Fibroblast of lung (primary cell): ENCODE data around the gene SLC51B. TPM values are rescaled to one million over a fixed set of nuclear protein-coding genes. Genes with fewer than 3 reads are reported as not detected.

Experiments
- DNase-seq, 2 donors: peaks; one replicate each; pipeline versions ENCODE4 v3.0.0 to v3.0.0-alpha.2; 2010; ENCODE audit warnings: low read depth in 2 of 2
- H2AFZ ChIP-seq: 2 replicates; pipeline ENCODE4 v1.5.1; 2012; ENCODE audit warnings: low read length, control low read depth, inconsistent platforms
- H3K27ac ChIP-seq: 2 replicates; pipeline ENCODE4 v1.5.1; 2011; ENCODE audit warnings: low read length, control low read depth; ENCODE audit not compliant: insufficient read depth
- H3K27me3 ChIP-seq: 2 replicates; pipeline ENCODE4 v1.5.1; 2011; ENCODE audit warnings: mild to moderate bottlenecking, low read length; ENCODE audit not compliant: control insufficient read depth, insufficient read depth
- H3K36me3 ChIP-seq: 2 replicates; pipeline ENCODE4 v1.5.1; 2011; ENCODE audit warnings: low read length; ENCODE audit not compliant: control insufficient read depth, insufficient read depth
- H3K4me1 ChIP-seq: 2 replicates; pipeline ENCODE4 v1.5.1; 2011; ENCODE audit warnings: low read length; ENCODE audit not compliant: control insufficient read depth, insufficient read depth; ENCODE audit errors: extremely low read depth
- H3K4me2 ChIP-seq: 2 replicates; pipeline ENCODE4 v1.5.1; 2011; ENCODE audit warnings: low read length, control low read depth; ENCODE audit not compliant: insufficient read depth; ENCODE audit errors: extremely low read depth
- H3K4me3 ChIP-seq, 4 experiments: fragments of 200-600 bp in 1 of 4; sonication (generic) in 1 of 4; replicated peaks in 1 of 4; 2 replicates each; pipeline ENCODE4 v1.5.1; 2011 to 2016; ENCODE audit warnings: low read length in 4 of 4, low read depth in 3 of 4, mild to moderate bottlenecking in 3 of 4, control low read depth in 2 of 4, inconsistent platforms in 1 of 4, mixed read lengths in 1 of 4; ENCODE audit not compliant: insufficient read depth in 1 of 4; ENCODE audit errors: control extremely low read depth in 1 of 4
- H3K79me2 ChIP-seq: 2 replicates; pipeline ENCODE4 v1.5.1; 2012; ENCODE audit warnings: mild to moderate bottlenecking, low read length, inconsistent platforms; ENCODE audit not compliant: control insufficient read depth, insufficient read depth
- H3K9ac ChIP-seq: 2 replicates; pipeline ENCODE4 v1.5.1; 2011; ENCODE audit warnings: mild to moderate bottlenecking, low read length, control low read depth; ENCODE audit not compliant: insufficient read depth
- H3K9me3 ChIP-seq: 2 replicates; pipeline ENCODE4 v1.5.1; 2012; ENCODE audit warnings: low read depth, low read length; ENCODE audit not compliant: control insufficient read depth, insufficient read depth
- H4K20me1 ChIP-seq: 2 replicates; pipeline ENCODE4 v1.5.1; 2011; ENCODE audit warnings: low read length; ENCODE audit not compliant: control insufficient read depth, insufficient read depth; ENCODE audit errors: extremely low read depth
- EZH2 ChIP-seq: IDR thresholded peaks from 2 replicates; pipeline ENCODE4 v1.5.1; 2012; ENCODE audit warnings: low read length, control low read depth, mild to moderate bottlenecking; ENCODE audit errors: missing control alignments
- polyA plus RNA-seq, 2 donors: library from polyadenylated mRNA; depleted of rRNA in 1 of 2; stranded (reverse) in 1 of 2; unstranded in 1 of 2; fragments of >200 nt; gene quantifications; 2 replicates each; pipeline ENCODE4 v1.2.1, GENCODE V29; 2011 to 2012; ENCODE audit warnings: missing spikeins in 1 of 2
- total RNA-seq: library from RNA; depleted of rRNA; stranded (reverse); fragments of >200 nt; gene quantifications from 2 replicates; pipeline ENCODE4 v1.2.1, GENCODE V29; 2014
- TF ChIP-seq, protein P1 (sequence below), 2 donors: IDR thresholded peaks in 1 of 2; conservative IDR thresholded peaks in 1 of 2; 1 replicate in 1 of 2; 2 replicates in 1 of 2; pipeline ENCODE4 v1.5.1; 2011 to 2012; ENCODE audit warnings: low read length in 2 of 2, control low read depth in 1 of 2, inconsistent platforms in 1 of 2, low read depth in 1 of 2, mild to moderate bottlenecking in 1 of 2

Gene SLC51B
- total and polyA plus RNA-seq, 2 donors (not counting 1 experiment from before 2014, with no cell fraction given), result 0.66 to 0.98 TPM

DNA sequence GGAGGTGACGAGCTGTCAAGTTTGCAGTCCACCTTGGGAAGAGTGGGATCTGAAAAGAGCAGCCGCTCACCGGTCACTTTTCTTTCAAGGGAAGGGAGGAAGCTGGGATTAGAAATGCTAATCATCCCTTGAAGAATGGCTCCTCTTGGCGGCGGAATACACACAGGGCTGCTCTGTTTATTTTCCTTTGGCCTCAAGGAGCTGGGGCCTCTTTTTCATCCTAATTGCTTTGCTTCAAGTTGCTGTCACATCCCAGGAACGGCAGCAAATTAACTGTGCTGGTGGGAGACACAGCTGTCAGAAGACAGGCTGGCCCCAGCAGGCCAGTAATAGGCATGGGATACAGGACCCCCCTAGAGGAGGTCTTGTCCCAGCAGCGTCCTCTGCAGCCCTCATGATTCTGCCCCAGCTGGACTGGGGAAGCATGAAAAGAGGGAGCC, 38.1 kb downstream of the SLC51B start:
- TF ChIP-seq, protein P1, sequence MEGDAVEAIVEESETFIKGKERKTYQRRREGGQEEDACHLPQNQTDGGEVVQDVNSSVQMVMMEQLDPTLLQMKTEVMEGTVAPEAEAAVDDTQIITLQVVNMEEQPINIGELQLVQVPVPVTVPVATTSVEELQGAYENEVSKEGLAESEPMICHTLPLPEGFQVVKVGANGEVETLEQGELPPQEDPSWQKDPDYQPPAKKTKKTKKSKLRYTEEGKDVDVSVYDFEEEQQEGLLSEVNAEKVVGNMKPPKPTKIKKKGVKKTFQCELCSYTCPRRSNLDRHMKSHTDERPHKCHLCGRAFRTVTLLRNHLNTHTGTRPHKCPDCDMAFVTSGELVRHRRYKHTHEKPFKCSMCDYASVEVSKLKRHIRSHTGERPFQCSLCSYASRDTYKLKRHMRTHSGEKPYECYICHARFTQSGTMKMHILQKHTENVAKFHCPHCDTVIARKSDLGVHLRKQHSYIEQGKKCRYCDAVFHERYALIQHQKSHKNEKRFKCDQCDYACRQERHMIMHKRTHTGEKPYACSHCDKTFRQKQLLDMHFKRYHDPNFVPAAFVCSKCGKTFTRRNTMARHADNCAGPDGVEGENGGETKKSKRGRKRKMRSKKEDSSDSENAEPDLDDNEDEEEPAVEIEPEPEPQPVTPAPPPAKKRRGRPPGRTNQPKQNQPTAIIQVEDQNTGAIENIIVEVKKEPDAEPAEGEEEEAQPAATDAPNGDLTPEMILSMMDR (conservative IDR thresholded peaks at IDR 0.05 in 1 of 2, IDR thresholded peaks at IDR 0.05 in 1 of 2; ENCODE audit: low read depth in 1 of 2, low read length in 2 of 2), result peak; percentile 63 to 77
- TF ChIP-seq EZH2, result no peak
- Histone ChIP-seq H3K4me1 (peaks cover 14% of the 10 kb centered on the region), H3K4me2 (peak overlapping the region; percentile 26), H3K27ac (no peak overlapping the region), H3K4me3 (no peak overlapping the region), H3K36me3 (no peaks in the 10 kb centered on the region), H3K27me3 (peaks cover 2% of the 10 kb centered on the region), H2AFZ (no peak overlapping the region), H3K79me2 (no peaks in the 10 kb centered on the region), H3K9me3 (no peaks in the 10 kb centered on the region), H4K20me1 (no peaks in the 10 kb centered on the region), H3K9ac (no peak overlapping the region)
- DNase-seq, result peak; percentile 57 to 86

DNA sequence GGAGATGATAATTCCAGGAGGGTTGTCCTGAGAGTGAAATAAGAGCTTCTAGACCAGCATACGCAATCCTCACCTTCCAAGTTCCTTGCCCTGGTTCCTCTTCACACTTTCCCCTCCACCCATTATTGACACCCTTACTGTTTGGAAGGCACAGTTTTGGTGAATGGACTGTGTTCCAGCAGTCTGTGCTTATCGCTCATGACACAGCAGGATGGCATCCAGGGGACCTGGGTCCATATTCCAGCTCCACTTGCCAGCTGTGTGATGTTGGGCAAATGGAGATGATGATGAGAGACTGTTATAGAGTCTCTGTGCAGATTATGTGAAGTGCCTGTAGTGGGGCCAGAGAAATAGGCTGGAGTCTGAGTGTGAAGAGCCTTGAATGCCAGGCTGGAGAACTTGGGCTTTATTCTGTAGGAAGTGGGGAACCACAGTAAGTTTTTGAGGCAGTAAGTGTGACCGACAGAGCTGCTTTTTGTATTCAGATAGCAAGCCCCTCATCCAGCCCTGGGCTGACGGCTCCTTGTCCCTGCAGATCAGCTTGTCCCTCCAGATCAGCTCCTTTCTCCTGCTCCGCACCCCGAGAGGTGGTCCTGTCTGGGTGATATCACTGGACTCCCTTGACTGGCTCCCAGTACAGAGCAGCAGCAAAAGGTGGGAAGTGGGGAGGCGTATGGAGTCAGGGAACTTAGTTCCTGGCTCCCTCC, 39.5 kb downstream of the SLC51B start:
- no peaks in the 10 kb centered on the region for H4K20me1 ChIP-seq
- peak in 1 of 2 donors; percentile 48 for DNase-seq
- H3K27me3 ChIP-seq, result no peaks in the 10 kb centered on the region
- H2AFZ ChIP-seq, result no peak overlapping the region
- no peaks in the 10 kb centered on the region for H3K79me2 ChIP-seq
- H3K4me2 ChIP-seq, result no peak overlapping the region
- no peak overlapping the region for H3K27ac ChIP-seq
- H3K9ac ChIP-seq, result no peak overlapping the region
- H3K36me3 ChIP-seq, result no peaks in the 10 kb centered on the region
- H3K9me3 ChIP-seq, result no peaks in the 10 kb centered on the region
- TF ChIP-seq EZH2, result no peak
- TF ChIP-seq, protein P1 (conservative IDR thresholded peaks at IDR 0.05 in 1 of 2, IDR thresholded peaks at IDR 0.05 in 1 of 2; ENCODE audit: low read depth in 1 of 2, low read length in 2 of 2), result no peak
- no peak overlapping the region for H3K4me3 ChIP-seq
- peaks cover 24% of the 10 kb centered on the region for H3K4me1 ChIP-seq

DNA sequence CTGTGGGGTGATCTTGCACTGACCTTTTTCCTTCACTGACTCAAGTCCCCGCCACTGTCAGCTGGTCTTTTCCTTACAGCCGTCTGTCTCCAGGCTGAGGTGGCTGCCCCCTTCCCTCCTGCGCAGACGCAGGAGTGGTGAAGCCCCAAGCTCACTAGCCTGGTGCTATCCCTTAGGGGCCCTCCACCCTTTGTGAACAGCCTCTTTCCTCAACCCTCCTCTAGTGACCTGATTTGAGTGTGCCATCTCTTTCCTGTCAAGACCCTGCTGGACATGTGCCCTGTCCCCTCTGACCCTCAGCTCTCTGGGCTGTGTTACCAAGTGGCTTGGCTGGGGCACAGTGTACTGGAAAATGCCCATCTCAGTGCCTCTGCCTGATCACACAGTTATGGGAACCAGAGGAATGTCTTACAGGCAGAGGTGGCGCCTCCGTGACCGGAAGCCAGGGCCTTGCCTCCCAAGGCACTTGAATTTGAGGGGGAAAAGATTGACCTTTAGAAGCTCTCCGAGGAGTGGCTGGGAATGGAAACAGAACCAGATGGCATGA, 40.1 kb downstream of the SLC51B start:
- Histone ChIP-seq H3K9me3 (no peaks in the 10 kb centered on the region), H3K4me2 (no peak overlapping the region), H3K4me1 (peaks cover 24% of the 10 kb centered on the region), H3K27ac (no peak overlapping the region), H3K36me3 (no peaks in the 10 kb centered on the region), H3K4me3 (no peak overlapping the region), H2AFZ (no peak overlapping the region), H3K9ac (no peak overlapping the region), H3K79me2 (no peaks in the 10 kb centered on the region), H4K20me1 (no peaks in the 10 kb centered on the region), H3K27me3 (no peaks in the 10 kb centered on the region)
- DNase-seq, result no peak
- TF ChIP-seq EZH2, result no peak
- TF ChIP-seq, protein P1 (conservative IDR thresholded peaks at IDR 0.05 in 1 of 2, IDR thresholded peaks at IDR 0.05 in 1 of 2; ENCODE audit: low read depth in 1 of 2, low read length in 2 of 2), result no peak
